ENCODE results near the gene PAQR7. TPM values are rescaled to one million over a fixed set of nuclear protein-coding genes. Genes with fewer than 3 reads are reported as not detected.

The PAQR7 gene
- total and polyA plus RNA-seq, 3 experiments from 2014 or later, result 0.09 to 8.1 (median 7.9) TPM

DNA sequence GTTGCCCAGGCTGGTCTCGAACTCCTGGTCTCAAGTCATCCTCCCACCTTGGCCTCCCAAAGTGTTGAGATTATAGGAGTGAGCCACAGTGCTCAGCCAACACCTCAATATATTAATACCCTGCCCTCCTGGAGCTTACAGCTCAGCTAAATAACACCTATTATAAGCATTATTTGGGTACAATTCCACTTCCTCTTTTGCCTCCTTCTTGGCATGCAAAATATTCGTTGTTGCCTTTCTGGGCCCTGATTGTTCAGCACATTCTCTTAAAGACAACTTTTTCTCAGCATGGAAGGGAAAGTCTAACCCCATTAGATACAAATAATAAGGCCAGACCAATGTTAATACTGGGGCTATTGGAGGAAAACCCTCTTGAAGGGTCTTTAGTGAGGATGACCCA lies 2.8 kb downstream of the PAQR7 start:
- H3K4me1 ChIP-seq (ENCODE audit: insufficient read depth, low read length), result peaks cover 11% of the 10 kb centered on the region
- H3K27me3 ChIP-seq (ENCODE audit: insufficient read depth, low read length, poor library complexity, severe bottlenecking), result no peaks in the 10 kb centered on the region
- peaks cover 5 to 10% (median 8%) of the 10 kb centered on the region in 3 donors for H3K4me1 Mint-ChIP-seq
- no peaks in the 10 kb centered on the region for H3K36me3 Mint-ChIP-seq
- H3K27ac ChIP-seq (ENCODE audit: low read depth, low read length), result no peak overlapping the region
- no peak for DNase-seq
- no peak overlapping the region for H3K27ac Mint-ChIP-seq
- H3K36me3 ChIP-seq (ENCODE audit: insufficient read depth, low read length), result no peaks in the 10 kb centered on the region
- CTCF ChIA-PET, result no interaction called here
- H3K9me3 ChIP-seq (ENCODE audit: low read length), result no peaks in the 10 kb centered on the region
- H3K27me3 Mint-ChIP-seq, result peaks cover 0 to 2% of the 10 kb centered on the region in 2 donors
- H3K9me3 Mint-ChIP-seq, result no peaks in the 10 kb centered on the region
- POLR2A ChIA-PET, result no interaction called here
- no peak overlapping the region for H3K4me3 ChIP-seq (ENCODE audit: low read length)
- no peak overlapping the region for H3K4me3 Mint-ChIP-seq

DNA sequence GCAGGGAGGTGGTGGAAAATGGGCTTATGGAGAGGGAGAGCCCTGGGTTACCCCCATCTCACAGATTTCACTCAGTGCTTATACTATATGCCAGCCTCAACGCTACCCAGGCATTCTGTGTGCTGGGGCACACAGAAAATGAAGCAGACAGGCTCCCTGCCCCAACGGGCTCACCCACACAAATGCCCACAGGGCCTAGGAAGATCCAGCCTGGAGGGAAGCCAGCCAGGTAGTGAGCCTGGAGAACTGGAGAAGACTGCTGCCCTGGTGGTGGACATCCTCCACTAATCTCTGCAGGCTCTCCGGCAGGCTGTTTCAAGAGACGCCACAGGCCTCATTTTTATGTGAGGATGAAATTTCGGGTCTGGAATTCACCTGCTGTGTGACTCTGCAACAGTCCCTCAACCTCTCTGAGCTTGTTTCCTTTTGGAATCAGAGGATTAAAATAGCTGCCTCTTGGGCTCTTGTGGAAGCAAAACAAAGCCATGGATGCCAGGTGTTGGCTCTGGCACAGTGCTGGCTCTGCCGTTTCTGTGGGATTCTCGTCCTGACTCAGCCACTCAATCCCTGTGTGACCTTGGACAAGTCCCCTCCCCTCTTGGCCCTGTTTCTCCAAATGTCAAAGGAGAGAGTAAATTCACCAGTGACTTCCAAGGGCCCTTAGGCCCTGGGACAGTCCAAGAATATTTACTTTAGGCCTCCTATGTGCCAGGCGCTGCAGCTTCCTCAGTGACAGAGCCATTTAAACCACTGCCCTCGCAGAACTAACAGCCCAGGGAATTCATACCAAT lies 3.6 kb downstream of the PAQR7 start:
- ChIA-PET POLR2A (no interaction called here), CTCF (no interaction called here)
- DNase-seq, result no peak
- Histone ChIP-seq H3K9me3 (ENCODE audit: low read length) (no peaks in the 10 kb centered on the region), H3K36me3 (ENCODE audit: insufficient read depth, low read length) (no peaks in the 10 kb centered on the region), H3K4me1 (ENCODE audit: insufficient read depth, low read length) (peaks cover 11% of the 10 kb centered on the region), H3K27me3 (ENCODE audit: insufficient read depth, low read length, poor library complexity, severe bottlenecking) (no peaks in the 10 kb centered on the region), H3K4me3 (ENCODE audit: low read length) (no peak overlapping the region), H3K27ac (ENCODE audit: low read depth, low read length) (no peak overlapping the region)
- Mint-ChIP-seq H3K36me3 (no peaks in the 10 kb centered on the region), H3K4me1 (peaks cover 5 to 10% (median 8%) of the 10 kb centered on the region in 3 donors), H3K9me3 (no peaks in the 10 kb centered on the region), H3K4me3 (no peak overlapping the region), H3K27me3 (peaks cover 0 to 2% of the 10 kb centered on the region in 2 donors), H3K27ac (no peak overlapping the region)

DNA sequence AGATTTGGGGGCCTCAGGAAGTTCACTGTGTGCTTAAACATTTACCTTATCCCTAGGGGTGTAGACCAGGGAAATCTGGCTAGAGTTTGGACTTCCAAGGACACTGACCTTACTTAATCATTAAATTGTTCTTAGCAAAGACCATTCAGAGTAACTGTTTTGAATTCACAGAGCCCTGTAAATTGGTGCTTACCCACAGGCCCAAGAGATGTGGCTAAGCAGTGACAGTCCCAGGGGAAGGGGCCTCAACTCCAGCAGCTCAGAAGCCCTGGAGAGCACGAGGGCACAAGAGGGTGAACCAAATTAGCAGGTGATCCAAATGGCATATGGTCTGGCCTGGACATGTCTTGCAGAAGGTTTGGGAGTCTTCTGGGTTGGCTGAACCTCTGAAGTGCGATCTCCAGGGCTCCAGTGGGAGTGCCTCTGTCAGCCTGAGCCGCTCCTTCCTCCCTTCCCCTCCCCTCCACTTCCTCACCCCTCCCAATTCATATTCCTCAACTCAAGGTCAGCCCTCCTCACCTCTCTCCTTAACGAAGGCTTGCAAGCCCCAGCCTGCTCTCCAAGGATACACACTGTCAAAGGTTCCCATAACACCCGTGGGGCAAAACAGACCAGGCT lies 4.3 kb downstream of the PAQR7 start:
- H3K4me3 Mint-ChIP-seq, result no peak overlapping the region
- no peak overlapping the region for H3K4me3 ChIP-seq (ENCODE audit: low read length)
- H3K27me3 Mint-ChIP-seq, result no peaks in the 10 kb centered on the region
- H3K9me3 ChIP-seq (ENCODE audit: low read length), result no peaks in the 10 kb centered on the region
- no peaks in the 10 kb centered on the region for H3K36me3 Mint-ChIP-seq
- no peak overlapping the region for H3K27ac ChIP-seq (ENCODE audit: low read depth, low read length)
- no peaks in the 10 kb centered on the region for H3K36me3 ChIP-seq (ENCODE audit: insufficient read depth, low read length)
- DNase-seq, result no peak
- H3K4me1 Mint-ChIP-seq, result peaks cover 2 to 9% (median 6%) of the 10 kb centered on the region in 3 donors
- no peaks in the 10 kb centered on the region for H3K27me3 ChIP-seq (ENCODE audit: insufficient read depth, low read length, poor library complexity, severe bottlenecking)
- no peak overlapping the region for H3K27ac Mint-ChIP-seq
- H3K4me1 ChIP-seq (ENCODE audit: insufficient read depth, low read length), result peaks cover 11% of the 10 kb centered on the region
- POLR2A ChIA-PET, result no interaction called here
- no peaks in the 10 kb centered on the region for H3K9me3 Mint-ChIP-seq
- CTCF ChIA-PET, result interaction anchor here (1.6 kb wide), 1 partner anchor 25 kb away, joined by 6 read pairs; no protein-coding TSS in a partner anchor

DNA sequence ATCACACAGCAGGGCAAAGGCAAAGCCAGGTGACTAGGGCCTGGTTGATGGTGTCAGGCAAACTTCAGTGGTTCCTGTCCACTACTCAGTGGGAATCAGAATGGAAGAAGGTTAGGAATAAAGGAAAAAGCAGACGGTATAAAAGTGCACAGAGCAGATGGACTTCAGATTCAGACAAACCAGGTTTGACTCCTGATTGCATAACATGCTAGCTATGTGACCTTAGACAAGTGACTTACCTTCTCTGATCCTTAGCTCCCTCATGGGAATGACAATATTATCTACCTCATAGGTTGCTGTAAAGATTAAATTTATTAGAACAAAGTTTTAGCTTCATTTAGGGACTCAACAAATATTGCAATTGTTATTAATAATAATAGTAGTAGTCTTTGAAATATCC lies 4.9 kb downstream of the PAQR7 start:
- Mint-ChIP-seq H3K36me3 (no peaks in the 10 kb centered on the region), H3K27ac (peak overlapping the region in 1 of 8 donors; percentile 35), H3K9me3 (no peaks in the 10 kb centered on the region), H3K4me1 (peaks cover 0 to 5% (median 3%) of the 10 kb centered on the region in 3 donors), H3K4me3 (no peak overlapping the region), H3K27me3 (no peaks in the 10 kb centered on the region)
- no peak overlapping the region for H3K4me3 ChIP-seq (ENCODE audit: low read length)
- H3K27ac ChIP-seq (ENCODE audit: low read depth, low read length), result no peak overlapping the region
- no peaks in the 10 kb centered on the region for H3K27me3 ChIP-seq (ENCODE audit: insufficient read depth, low read length, poor library complexity, severe bottlenecking)
- DNase-seq, result no peak
- H3K36me3 ChIP-seq (ENCODE audit: insufficient read depth, low read length), result no peaks in the 10 kb centered on the region
- CTCF ChIA-PET, result interaction anchor here (1.6 kb wide), 1 partner anchor 25 kb away, joined by 6 read pairs; no protein-coding TSS in a partner anchor
- POLR2A ChIA-PET, result no interaction called here
- no peaks in the 10 kb centered on the region for H3K9me3 ChIP-seq (ENCODE audit: low read length)
- H3K4me1 ChIP-seq (ENCODE audit: insufficient read depth, low read length), result peaks cover 11% of the 10 kb centered on the region

DNA sequence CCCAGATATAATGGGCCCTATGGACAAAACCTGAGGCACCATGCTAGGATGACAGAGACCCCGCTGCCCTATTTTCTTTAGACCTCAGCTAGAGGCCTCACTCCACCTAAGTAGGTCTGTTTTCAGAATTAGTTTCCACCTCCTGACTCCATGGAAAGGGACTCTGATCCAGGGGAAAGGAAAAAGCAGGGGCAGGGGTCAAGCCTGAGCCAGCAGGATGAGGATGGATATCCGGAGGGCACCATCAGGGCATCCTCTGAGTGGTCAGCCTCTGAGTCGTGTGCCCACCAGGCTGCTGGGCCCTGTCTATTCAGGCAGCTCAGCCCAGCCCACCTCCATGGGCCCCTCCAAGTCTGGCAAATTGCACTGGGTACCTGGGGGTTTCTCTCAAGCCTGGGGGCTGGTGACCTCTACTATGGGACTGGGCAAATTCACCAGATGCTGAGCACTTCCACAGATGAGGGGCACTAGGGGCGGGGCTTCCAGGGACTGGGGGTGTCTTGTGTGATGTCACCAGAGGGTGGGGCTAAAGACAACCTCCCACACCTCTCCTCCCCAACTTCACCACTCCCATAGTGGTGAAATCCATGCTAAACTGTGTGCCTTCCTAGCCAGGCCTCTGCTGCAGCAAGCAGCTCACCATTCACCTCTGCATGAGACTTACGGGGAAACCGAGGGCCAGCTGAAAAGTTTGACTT lies 5.5 kb downstream of the PAQR7 start:
- H3K4me1 ChIP-seq (ENCODE audit: insufficient read depth, low read length), result peaks cover 10% of the 10 kb centered on the region
- H3K4me3 Mint-ChIP-seq, result no peak overlapping the region

DNA sequence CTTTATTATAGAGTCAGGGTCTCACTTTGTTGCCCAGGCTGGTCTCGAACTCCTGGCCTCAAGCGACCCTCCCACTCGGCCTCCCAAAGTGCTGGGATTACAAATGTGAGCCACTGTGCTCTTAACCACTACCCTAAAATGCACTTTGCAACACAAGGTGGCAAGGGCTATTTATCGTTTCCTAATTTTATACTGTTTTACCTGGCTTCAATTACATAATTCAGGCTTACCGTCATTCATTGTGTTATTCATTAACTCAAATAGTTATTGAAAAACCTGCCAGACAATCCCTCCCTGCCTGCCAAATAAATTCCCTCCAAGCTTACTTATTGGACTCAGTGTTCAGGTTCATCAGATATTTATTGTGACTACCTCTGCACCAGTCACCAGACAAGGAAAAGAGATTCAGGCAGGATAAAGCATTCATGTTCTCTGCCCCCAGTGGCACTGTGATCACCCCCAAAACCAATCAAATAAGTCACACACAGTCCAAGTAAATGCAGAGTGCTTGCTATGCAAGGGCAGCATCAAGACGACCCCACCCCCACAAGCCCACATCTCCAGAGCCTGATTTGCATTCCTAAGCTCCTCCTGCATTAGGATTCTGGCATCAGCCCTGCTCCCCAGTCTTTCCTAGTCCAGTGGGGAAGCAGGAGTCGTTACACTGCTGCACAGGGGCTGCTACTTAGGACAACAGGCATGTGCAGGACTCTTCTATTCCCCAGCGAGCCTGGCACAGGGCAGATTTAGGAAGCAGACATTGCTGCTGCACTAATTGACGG lies 8.1 kb downstream of the PAQR7 start:
- CTCF ChIA-PET, result no interaction called here
- POLR2A ChIA-PET, result no interaction called here
- Mint-ChIP-seq H3K27ac (peak overlapping the region in 1 of 8 donors; percentile 43), H3K4me3 (no peak overlapping the region), H3K9me3 (no peaks in the 10 kb centered on the region), H3K4me1 (no peaks in the 10 kb centered on the region), H3K36me3 (no peaks in the 10 kb centered on the region), H3K27me3 (no peaks in the 10 kb centered on the region)
- no peak overlapping the region for H3K4me3 ChIP-seq (ENCODE audit: low read length)
- H3K4me1 ChIP-seq (ENCODE audit: insufficient read depth, low read length), result no peaks in the 10 kb centered on the region
- H3K9me3 ChIP-seq (ENCODE audit: low read length), result no peaks in the 10 kb centered on the region
- H3K36me3 ChIP-seq (ENCODE audit: insufficient read depth, low read length), result no peaks in the 10 kb centered on the region
- DNase-seq, result no peak
- no peaks in the 10 kb centered on the region for H3K27me3 ChIP-seq (ENCODE audit: insufficient read depth, low read length, poor library complexity, severe bottlenecking)
- H3K27ac ChIP-seq (ENCODE audit: low read depth, low read length), result no peak overlapping the region

More for the DNA sequence above, 5.5 kb downstream of the PAQR7 start:
- Histone ChIP-seq H3K27me3 (ENCODE audit: insufficient read depth, low read length, poor library complexity, severe bottlenecking) (no peaks in the 10 kb centered on the region), H3K27ac (ENCODE audit: low read depth, low read length) (no peak overlapping the region), H3K36me3 (ENCODE audit: insufficient read depth, low read length) (no peaks in the 10 kb centered on the region), H3K4me3 (ENCODE audit: low read length) (no peak overlapping the region), H3K9me3 (ENCODE audit: low read length) (no peaks in the 10 kb centered on the region)
- Mint-ChIP-seq H3K27ac (peak overlapping the region in 2 of 8 donors; percentile 32 to 50), H3K36me3 (no peaks in the 10 kb centered on the region), H3K27me3 (no peaks in the 10 kb centered on the region), H3K4me1 (peaks cover 0 to 4% (median 3%) of the 10 kb centered on the region in 3 donors), H3K9me3 (no peaks in the 10 kb centered on the region)
- ChIA-PET CTCF (interaction anchor here (1.6 kb wide), 1 partner anchor 26 kb away, joined by 6 read pairs; no protein-coding TSS in a partner anchor), POLR2A (interaction anchor here (0.6 kb wide), 1 partner anchor 98 kb away, joined by 3 read pairs; no protein-coding TSS in a partner anchor)
- no peak for DNase-seq

DNA sequence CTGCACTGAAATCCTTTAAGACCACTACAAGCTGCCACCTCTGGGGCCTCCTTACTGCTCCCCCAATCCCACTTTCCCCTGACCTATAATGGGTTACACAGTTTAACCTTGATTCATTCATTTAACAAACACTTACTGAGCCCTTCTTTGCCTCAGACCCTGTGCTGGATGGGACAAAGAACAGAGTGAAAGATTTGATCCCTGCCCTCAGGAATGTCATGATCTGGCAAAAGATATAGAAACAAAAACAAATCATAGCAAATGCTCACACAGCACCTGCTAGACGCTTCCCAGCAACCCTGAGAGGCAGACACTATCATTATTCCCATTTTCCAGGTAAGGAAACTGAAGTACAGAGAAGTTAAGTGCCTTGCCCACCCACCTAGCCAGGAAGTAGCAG lies 9.2 kb downstream of the PAQR7 start:
- no peaks in the 10 kb centered on the region for H3K9me3 ChIP-seq (ENCODE audit: low read length)
- no peaks in the 10 kb centered on the region for H3K36me3 ChIP-seq (ENCODE audit: insufficient read depth, low read length)
- DNase-seq, result no peak
- H3K4me3 Mint-ChIP-seq, result no peak overlapping the region
- H3K4me3 ChIP-seq (ENCODE audit: low read length), result no peak overlapping the region
- no peak overlapping the region for H3K27ac Mint-ChIP-seq
- no peaks in the 10 kb centered on the region for H3K36me3 Mint-ChIP-seq
- no peaks in the 10 kb centered on the region for H3K9me3 Mint-ChIP-seq
- H3K27me3 Mint-ChIP-seq, result no peaks in the 10 kb centered on the region
- H3K4me1 ChIP-seq (ENCODE audit: insufficient read depth, low read length), result no peaks in the 10 kb centered on the region
- ChIA-PET CTCF (no interaction called here), POLR2A (no interaction called here)
- H3K27me3 ChIP-seq (ENCODE audit: insufficient read depth, low read length, poor library complexity, severe bottlenecking), result no peaks in the 10 kb centered on the region
- H3K27ac ChIP-seq (ENCODE audit: low read depth, low read length), result no peak overlapping the region
- H3K4me1 Mint-ChIP-seq, result peaks cover 2 to 4% (median 3%) of the 10 kb centered on the region in 3 donors
